ENCODE results near the gene MANBA. TPM values are rescaled to one million over a fixed set of nuclear protein-coding genes. Genes with fewer than 3 reads are reported as not detected.

Gene MANBA
- total and polyA plus RNA-seq, 4 donors, result 14.2 to 36.6 (median 24.5) TPM

Small RNA genes lying within 50 kb of the gene (small RNA-seq; reads per million reads assigned to genes)
- gene AC018797.1 (ENCODE audit: low replicate concordance), result not detected

Other genes with a start within 250 kb of the MANBA start
- 100 to 1,000 TPM; 255 to 263 TPM for gene UBE2D3, start 66.6 kb upstream of the MANBA start, total RNA-seq
- 100 to 1,000 TPM; 207 to 239 TPM for gene UBE2D3, start 66.6 kb upstream of the MANBA start, polyA plus RNA-seq (ENCODE audit: insufficient read length in 2 of 2)
- gene CISD2, start 108.0 kb upstream of the MANBA start, total RNA-seq, result 10 to 100 TPM; 31.7 to 65.9 TPM
- 10 to 100 TPM; 57.6 to 62.1 TPM for gene CISD2, start 108.0 kb upstream of the MANBA start, polyA plus RNA-seq (ENCODE audit: insufficient read length in 2 of 2)

All from spinal cord (tissue), 4 donors.